GM12801 (cell line): Measurements from ENCODE around the gene LZTS3.

Experiments used
- TF ChIP-seq, protein P1 (sequence below): IDR thresholded peaks from one replicate; pipeline ENCODE4 v1.5.1; 2011; ENCODE audit warnings: control low read depth; ENCODE audit not compliant: insufficient read length; ENCODE audit errors: extremely low read depth

The LZTS3 gene

DNA sequence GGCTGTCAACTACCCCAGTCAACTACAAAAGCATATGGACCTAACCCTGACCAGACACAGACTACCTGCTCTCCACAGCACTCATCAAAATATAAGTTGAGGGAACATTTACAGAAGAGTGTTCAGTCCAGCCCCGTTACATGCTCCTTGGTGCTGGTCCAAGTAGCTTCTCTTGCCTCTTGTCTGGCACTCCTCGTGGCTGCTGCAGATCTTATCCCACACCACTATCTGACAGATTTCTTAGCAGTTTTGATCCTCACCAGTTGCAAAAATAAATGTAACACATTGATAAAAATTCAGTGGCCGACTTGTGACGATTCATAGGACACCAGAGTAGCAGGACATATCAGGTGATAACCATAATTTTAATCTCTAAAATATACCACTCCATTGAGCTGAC is 44.3 kb downstream of the LZTS3 start:
- TF ChIP-seq, protein P1, sequence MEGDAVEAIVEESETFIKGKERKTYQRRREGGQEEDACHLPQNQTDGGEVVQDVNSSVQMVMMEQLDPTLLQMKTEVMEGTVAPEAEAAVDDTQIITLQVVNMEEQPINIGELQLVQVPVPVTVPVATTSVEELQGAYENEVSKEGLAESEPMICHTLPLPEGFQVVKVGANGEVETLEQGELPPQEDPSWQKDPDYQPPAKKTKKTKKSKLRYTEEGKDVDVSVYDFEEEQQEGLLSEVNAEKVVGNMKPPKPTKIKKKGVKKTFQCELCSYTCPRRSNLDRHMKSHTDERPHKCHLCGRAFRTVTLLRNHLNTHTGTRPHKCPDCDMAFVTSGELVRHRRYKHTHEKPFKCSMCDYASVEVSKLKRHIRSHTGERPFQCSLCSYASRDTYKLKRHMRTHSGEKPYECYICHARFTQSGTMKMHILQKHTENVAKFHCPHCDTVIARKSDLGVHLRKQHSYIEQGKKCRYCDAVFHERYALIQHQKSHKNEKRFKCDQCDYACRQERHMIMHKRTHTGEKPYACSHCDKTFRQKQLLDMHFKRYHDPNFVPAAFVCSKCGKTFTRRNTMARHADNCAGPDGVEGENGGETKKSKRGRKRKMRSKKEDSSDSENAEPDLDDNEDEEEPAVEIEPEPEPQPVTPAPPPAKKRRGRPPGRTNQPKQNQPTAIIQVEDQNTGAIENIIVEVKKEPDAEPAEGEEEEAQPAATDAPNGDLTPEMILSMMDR = no peak

DNA sequence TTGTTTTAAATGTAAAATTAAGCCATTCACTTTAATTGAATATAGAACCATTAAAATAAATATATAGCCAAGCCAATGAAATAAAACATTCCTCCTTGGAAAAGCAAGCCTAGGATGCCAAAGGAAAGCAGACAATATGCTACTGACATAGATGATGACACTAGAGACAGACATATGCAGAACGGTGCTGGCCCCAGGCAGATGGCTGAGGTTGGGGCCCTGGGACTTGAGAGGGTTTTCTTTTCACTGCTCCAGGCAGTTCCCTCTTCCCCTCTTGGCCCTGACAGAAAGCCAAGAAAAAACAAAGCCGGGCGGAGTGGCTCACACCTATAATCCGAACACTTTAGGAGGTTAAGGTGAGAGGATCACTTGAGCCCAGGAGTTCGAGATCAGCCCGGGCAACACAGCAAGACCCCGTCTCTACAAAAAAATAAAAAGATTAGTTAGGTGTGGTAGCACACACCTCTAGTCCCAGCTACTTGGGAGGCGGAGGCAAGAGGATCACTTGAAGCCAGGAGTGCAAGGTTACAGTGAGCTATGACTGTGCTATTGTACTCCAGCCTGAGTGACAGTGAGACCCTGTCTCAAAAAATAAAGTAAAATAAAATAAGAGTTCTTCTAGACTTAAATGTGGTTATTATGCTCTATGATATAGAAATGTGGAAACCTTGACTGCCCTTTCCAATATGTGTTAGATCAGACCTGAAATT is 44.9 kb downstream of the LZTS3 start:
- TF ChIP-seq, protein P1 = no peak

GRCh38 chr20:3126527-3126859 is 46.9 kb downstream of the LZTS3 start:
- TF ChIP-seq, protein P1 = no peak

DNA sequence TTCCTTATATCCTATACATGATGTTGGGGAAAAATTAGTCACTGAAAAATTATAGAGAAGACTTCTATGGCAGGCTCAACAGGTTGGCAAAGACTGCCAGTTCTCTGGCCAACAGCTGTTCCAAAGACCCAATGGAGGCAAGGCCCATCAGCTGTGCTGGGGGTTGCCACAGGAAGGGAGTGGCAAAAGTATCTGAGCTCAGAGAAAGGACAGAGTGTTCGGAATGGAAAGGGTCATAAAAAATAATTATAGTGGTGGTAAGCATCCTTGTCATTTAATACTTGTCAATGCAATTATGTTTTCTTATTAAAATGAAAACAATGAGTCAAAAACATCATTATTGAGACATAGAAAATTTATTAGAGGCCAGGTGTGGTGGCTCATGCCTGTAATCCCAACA is 49.8 kb downstream of the LZTS3 start:
- TF ChIP-seq, protein P1 = no peak

DNA sequence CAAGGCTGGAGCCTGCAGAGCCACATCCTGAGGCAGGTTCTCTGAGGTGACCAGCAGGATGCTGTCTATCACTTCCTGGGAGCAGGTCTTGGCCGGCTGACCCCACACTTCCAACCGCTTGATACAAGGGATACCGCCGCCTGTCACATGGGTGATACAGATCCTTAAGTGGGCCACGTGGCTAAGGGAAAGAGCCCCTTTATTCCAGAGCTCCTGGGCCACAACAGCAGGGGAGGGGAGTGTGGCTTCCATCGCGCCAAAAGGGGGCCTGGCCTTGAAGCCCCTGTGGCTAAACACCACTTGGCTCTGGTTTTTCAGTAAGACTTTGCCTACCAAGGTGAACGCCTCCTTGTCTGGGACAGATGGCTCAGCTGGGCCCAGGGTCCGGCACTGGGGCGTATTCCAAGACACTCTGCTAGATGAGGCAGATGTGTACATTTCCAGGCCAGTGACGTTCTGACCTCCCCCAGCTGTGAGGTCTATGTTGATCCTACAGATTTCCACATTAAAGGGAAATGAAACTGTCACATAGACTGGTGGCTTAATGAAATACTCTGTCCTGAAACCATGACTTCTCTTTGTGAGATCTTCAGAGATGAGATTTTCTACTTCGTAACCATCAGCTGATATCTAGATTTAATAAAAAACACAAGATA is 51.3 kb downstream of the LZTS3 start:
- TF ChIP-seq, protein P1 = no peak

GRCh38 chr20:3121271-3121911 is 52.0 kb downstream of the LZTS3 start:
- TF ChIP-seq, protein P1 = no peak

GRCh38 chr20:3119044-3119443 is 54.3 kb downstream of the LZTS3 start:
- TF ChIP-seq, protein P1 = no peak
